ENCODE results near the gene AMN.

AMN gene

DNA sequence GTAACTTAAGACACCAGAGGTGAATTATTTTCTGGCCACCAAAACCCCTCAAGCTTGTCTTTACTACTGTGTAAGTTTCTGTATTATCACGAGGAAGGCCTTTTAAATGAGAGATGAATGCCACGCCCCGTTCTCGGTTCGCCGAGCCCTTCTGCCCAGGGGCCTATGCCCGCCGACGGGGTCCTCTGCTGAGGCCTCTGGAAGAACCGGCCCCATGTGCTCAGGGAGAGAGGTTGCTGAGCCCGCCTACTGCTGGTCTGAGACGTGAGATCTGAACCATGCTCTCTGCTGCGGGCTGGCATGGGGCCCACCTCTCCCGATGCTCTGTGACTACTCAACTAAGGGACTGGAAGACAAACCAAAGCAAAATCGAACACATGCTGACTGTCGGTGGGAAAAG lies 21.0 kb downstream of the AMN start:
- in situ Hi-C loops (cut with HindIII; ENCODE audit: low sequenced_read_pairs): loop anchor here (5.0 kb wide), 1 partner anchor 34 kb away; no protein-coding TSS in a partner anchor

DNA sequence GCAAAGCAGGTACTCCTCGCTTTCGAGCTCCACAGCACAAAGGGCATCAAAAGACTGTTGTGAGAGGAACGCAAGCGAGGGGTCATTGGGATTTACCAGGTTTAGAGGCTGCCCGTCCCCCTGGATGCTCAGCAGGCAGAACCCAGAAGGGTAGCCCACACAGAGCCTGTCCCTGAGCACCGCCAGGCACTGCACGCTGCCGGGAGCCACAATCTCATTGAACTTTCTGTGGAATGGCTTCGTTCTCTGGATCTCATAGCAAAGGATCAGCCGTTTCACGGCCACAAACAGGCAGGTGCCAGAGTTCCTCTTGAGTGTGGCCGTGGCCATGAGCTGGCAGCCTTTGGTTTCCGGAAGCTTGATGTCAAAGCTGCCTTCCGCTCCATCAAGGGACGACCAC lies 21.5 kb downstream of the AMN start:
- in situ Hi-C loops (cut with HindIII; ENCODE audit: low sequenced_read_pairs): loop anchor here (5.0 kb wide), 1 partner anchor 33 kb away; no protein-coding TSS in a partner anchor

DNA sequence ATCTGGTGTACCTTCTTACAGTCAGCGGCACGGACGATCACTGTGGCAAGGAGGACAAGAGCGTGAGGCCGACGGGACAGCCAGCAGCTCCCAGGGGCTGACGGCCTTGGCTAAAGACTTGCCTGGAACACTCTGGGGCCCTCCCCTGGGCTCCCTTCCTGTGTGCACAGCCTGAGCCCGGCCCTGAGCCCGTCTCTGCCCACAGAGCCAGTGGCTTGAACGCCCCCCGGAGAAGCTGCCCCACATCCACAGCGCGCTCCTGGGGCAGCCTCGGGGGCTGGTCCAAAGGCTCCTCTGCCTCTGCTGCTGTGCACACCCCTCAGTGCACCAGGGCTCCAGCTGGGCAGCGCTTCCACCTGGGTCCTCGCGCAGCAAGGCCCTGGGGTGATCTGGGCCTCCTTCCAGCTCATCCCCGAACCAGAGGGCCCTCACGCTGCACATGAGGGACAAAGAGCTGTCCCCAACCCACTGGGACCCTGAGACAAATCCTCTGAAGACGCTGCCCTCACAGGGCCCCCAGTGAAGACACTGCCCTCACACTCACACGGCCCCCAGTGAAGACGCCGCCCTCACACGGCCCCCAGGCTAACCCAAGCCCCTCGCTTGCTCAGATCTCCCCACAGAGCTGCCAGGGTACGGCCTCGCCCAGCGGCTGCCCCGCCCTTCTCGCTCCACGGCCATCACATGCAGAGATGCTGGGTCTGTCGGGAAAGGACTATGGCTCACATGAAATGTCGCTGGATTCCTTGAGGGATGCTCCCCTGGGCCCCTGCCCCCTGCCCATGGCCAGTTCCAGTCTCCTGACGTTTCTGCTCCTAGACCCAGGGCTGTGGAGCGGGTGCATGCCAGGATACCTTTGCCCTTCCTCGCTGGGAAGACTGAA lies 22.2 kb downstream of the AMN start:
- in situ Hi-C loops (cut with HindIII; ENCODE audit: low sequenced_read_pairs): loop anchor here (5.0 kb wide), 1 partner anchor 33 kb away; no protein-coding TSS in a partner anchor

DNA sequence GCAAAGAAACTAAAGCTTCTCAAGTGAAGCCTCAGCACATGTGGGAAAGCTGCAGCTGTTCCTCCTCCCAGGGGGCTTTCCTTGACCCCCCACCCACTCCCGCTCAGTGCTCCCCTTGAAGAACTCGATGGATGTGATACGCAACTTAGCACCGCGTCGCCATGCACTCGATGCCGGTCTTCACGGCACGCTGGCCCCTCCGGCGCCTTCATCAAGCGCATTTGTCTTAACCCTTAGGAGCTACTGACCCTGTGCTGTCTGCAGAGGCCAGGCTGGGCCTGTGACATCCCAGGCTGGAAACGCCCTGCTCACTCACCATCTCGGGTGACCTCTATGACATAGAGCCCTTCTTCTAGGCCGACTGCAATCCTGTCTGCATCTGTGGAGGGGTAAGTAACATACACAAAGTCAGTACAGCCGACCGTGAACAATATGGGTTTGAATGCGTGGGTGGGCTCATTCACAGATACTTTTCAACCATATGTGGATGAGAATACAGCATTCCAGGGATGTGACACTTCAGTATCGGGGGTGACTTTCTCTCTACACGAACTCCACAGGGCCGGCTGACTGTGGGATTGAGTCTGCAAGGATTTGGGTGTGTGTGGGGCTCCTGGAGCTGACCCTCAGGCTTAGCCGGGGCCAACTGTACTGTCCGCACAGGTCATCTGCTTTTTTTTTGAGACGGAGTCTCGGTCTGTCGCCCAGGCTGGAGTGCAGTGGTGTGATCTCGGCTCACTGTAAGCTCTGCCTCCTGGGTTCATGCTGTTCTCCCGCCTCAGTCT lies 23.1 kb downstream of the AMN start:
- in situ Hi-C loops (cut with HindIII; ENCODE audit: low sequenced_read_pairs): no loop called here

DNA sequence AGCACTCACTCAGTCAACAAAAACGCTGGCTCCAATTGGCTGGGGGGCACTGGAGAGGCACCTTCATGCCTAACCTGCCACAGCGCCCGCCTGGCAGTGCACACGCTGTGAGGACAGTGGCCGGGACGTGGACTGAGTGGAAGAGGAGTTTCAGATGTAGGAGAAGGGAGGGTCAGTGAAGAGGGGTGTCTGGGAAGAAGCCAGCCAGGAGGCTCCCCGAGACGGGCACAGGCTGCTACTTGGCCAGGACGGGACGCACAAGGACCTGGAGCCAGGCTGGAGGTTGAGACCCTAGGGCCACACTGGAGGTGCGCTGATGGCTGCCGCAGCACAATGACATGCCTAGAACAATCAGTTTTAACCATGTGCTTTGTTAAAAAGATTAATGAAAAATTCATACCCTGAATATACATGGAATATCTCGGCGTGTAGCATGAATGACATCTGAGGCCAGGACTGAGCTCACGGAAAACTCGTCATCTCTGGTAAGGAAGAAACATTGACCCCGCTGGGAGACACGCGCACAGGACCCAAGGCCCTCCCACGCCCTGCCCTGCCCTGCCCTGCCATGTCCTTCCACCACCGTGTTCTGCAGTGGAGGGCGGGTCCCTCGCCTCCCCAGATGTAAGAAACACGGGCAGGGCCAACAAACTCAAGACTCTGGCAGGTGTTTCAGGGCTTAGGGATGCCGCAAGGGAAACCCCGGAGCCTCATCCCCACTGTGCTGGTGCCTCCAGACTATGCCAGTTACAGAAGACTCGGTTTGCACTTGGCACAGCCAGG lies 25.0 kb downstream of the AMN start:
- in situ Hi-C loops (cut with HindIII; ENCODE audit: low sequenced_read_pairs): no loop called here

DNA sequence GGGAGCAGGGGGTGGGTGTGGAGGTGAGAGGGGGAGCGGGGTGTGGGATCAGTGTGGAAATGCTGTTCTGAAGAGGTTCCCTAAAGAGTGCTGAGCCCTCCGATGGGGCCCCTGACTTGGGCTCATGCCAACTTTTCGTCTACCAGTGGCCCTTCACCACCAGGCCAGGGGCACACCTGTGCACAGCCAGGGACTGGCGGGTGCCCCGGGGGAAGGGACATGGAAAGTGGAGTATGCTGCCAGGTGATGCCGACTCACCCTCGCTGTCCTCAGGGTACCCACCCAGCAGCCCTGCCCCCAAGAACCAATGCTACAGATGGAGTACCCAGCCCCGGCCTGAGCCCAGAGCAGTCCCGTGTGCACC lies 26.2 kb downstream of the AMN start:
- in situ Hi-C loops (cut with HindIII; ENCODE audit: low sequenced_read_pairs): no loop called here

DNA sequence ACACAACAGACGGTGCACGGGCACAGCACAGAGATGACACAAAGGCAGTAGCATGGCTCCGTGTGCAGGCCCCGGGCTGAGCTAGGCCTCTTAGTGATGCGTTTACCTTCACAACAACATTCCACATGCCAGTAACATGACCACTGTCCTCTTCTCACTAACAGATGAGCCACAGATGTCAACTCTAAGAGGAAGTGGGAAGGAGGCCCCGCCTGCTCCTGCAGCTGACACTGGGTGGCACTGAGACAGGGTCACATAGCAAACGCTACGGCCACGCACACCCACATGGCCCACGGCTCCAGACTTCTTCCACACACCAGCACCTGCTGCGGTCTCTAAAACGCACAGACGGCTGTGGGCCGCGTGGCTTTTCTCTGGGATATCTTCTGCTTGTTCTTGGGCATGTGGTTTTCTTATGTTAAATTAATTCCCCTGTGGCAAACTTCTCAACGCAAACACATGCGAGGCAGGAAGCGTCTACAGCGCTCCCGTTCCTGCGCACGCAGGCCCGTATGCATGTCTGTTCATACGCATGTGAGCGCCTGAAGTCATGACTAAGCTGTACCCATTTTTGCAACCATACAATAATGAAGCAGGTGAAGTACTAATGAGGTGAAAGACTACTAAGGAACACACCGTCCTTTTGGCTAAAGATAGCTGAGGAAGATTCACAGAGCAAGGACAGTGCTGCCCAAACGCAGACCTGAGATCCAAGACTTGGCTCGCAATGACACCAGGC lies 26.8 kb downstream of the AMN start:
- in situ Hi-C loops (cut with HindIII; ENCODE audit: low sequenced_read_pairs): no loop called here

DNA sequence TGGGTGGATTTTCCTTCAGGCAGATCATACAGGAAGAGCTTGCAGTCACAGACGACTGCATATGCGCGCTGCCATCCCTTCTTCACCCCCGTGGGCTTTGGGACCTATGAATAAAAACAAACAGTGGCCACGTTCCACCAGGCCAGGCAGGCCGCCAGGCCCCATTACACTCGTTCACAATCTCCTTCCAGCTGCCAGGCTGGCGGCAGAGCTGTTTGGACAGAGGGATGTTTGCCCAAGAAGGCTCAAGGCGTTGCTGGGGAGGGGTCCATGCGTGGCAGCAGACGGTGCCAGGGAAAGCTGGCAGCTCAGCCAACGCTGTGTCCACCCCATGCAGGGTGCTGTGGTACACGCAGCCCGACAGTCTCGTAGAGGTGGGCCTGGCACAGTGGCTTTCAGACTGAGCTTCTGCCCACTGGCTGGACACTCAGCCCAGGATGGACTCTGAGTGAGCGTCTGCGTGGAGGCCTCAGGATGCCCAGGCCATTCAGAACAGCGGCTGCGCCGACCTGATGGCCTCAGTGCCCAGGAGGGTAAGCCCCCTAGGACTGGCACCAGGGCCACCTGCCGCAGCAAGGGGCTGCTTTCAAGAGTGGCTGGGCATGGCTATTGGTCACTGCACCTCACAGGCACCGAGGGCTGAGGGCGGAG lies 27.5 kb downstream of the AMN start:
- in situ Hi-C loops (cut with HindIII; ENCODE audit: low sequenced_read_pairs): no loop called here

DNA sequence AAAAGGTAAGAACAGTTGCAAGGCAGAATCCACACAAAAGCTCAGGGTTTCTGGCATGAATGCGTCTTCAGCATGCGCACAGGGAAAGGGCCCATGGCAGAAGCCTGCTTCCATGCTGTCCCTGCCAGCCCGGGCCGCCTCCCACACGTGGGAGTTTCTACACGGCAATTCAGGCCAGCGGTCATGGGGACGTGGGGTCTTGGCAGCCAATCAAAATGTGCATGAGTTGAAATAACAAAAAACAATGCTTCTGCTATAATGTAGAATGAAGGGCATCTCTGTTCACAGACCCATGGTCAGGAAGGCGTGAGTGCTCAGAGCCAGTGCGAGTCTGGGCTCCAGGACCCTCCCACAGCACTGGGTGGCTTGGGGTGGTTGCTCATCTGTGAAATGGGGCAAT lies 28.6 kb downstream of the AMN start:
- in situ Hi-C loops (cut with HindIII; ENCODE audit: low sequenced_read_pairs): no loop called here

DNA sequence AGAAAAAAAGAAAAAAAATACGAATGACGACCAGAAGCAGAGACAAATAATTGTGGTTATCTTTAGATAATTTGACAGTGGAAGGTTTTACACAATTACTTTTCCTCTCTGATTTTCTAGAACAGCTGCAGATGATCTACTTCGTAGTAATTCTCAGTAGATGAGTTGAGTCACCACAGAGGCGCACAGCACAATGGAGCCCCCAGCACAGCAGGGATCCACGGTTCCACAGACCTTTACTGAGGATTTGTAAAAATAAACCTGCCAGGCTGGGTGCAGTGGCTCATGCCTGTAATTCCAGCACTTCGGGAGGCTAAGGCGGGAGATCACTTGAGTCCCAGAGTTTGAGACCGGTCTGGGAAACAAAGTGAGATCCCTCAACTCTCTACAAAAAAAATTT lies 29.3 kb downstream of the AMN start:
- in situ Hi-C loops (cut with HindIII; ENCODE audit: low sequenced_read_pairs): no loop called here

DNA sequence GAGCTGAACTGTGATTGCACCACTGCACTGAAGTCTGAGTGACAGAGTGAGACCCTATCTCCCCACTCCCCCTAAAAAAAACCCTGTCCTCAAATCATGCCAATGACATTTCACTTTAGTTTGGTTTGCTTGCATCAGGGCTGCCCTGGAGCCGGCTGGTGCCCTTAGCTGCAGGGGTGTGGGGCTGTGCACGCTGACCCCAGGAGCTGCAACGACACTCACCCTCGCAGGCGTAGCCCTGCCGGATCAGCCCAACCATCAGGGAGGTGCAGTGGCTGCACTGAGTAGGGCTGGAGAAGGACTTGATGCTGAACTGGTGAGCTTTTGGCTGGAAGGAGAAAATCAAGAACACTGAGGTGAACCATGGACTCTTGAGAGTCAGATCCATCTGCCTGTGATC lies 29.8 kb downstream of the AMN start:
- in situ Hi-C loops (cut with HindIII; ENCODE audit: low sequenced_read_pairs): no loop called here

DNA sequence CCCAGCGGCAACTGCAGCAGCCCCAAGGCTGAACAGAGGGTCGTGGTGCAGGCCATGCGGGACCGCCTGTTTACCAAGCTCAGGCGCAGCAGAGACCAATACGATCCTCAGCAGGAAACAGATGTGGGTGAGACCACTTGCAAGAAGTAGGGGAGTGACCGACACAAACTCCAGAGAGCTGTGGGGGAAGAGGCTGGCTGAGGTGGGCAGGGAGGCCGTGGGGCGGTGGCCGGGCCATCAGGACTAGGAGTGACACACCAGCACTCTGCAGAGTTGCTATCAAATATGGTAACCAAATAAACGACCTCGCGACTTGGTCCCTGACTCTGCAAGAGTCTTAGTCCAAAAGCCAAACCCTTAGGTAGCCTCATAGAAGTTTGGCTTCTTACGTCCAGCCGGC lies 30.6 kb downstream of the AMN start:
- in situ Hi-C loops (cut with HindIII; ENCODE audit: low sequenced_read_pairs): no loop called here

DNA sequence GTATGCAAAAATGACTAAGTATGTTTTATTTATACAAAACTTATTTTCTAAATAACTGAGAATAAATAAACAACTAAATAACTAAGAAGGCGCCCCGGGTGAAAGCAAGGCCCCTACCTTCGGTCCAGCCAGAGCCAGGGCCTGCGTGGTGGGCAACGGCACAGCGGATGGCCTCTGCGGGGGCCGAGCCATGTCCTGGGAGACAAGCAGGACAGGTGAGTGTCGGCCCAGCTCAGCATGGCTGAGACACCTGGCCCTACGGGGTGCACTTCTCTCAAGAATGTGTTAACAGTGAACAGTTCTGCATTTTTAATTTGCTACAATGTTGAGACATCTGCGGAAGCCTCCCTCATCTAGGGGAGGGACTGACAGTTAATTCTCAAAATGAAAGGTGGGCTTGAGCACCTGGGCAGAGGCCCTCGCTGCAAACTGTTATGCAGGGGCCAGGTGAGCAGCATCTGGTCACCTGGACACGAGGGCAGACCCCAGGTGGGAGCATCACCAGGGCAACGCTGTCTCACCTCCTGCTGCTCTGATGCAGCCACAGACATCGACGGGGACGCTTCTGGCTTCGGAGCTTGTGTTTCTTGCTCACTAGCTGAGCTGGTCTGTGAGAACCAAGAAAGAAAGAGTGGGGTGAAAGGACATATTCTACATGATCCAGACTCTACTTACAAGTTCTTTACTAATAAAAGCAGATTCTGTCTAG lies 31.8 kb downstream of the AMN start:
- in situ Hi-C loops (cut with HindIII; ENCODE audit: low sequenced_read_pairs): no loop called here

DNA sequence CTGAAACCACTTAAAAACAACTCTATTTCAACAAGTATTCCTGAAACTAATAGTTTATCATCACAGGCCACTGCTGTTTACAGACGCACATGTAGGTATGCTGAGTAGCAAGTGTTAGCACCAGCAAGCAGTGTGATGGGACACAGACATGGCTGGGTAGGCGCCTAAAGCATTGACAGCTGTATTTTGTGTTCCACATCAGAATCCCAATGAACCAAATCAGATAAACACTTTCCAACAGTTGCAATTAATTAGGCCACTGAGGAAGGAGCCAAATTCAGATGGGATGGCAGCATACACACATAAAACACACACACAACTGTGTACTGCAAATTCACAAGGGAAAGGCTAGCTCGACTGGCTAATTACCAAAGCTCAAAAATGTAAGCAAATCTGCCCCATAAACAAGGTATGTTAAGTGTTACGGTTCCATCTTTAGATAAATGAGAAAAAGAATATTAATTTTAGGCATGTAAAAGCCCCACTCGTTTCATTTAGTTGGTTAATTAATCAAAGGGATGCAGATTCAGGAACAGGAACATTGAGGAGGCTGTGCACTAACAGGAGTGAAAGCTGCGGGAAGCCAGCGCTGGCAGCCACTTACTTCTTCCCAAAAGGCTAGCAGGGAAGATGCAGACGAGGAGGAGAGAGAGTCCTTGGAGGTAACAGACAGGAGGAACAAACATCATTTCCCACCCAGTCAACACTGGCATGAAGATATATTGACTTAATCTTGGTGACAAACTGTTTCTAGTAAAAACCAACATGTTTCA lies 33.4 kb downstream of the AMN start:
- in situ Hi-C loops (cut with HindIII; ENCODE audit: low sequenced_read_pairs): no loop called here

DNA sequence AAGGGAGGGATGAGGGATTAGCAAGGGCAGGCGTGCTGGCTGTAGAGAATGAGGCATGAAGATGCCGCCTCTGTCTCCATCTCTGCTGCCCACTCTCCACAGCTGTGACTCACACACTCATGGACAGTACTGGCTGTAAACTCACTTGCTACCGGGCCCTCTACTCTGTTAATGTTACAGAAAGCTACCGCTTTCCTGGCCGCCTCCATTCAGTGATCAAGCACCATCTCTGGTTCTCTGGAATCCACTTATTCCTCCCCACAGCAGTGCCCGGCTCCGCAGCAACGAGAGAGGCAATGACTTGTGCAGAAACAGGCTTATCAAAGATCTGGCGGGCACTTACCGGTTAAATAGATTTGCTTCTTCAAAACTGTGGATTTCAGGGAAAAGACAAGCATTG lies 34.8 kb downstream of the AMN start:
- in situ Hi-C loops (cut with HindIII; ENCODE audit: low sequenced_read_pairs): no loop called here

DNA sequence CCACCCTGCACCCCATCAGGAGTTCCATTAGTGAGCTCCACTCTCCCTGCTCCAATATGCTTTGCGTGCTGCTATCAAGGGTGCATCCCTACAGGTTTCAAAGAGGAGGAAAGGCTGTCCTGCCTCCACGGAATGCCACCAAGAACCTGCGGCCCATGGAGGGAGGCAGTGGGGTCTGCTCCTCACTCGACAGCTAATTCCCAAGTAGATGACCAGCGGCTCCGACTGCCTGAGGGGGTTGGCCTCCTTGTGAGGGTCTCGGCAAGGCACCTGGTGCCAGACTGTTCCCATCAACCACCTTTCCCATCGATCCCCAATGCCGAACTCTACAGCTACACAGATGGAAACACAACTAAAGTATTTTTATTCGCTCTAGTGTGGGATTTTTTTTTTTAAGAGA lies 36.0 kb downstream of the AMN start:
- in situ Hi-C loops (cut with HindIII; ENCODE audit: low sequenced_read_pairs): no loop called here

DNA sequence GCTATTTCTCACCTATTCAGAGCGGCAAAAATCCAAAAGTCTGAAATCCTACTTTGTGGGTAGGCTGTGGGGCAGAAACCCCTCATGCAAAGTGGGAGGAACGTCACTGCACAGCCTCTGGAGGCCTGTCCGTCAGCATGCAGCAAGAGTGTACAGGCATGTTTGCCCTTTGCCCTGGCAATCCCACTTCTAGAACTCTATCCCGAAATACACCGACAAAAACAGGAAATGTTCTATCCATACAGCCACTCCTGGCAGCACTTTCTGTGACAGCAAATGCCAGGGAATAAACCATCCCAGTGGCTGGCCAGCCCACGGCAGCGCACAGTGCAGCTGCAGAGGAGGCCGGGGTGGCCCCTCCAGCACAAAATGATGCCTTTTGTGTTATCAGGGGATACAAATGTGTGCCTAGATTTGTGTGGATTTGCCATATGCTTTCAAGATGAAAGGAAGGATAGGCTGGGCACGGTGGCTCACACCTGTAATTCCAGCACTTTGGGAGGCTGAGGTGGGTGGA lies 39.7 kb downstream of the AMN start:
- in situ Hi-C loops (cut with HindIII; ENCODE audit: low sequenced_read_pairs): no loop called here

DNA sequence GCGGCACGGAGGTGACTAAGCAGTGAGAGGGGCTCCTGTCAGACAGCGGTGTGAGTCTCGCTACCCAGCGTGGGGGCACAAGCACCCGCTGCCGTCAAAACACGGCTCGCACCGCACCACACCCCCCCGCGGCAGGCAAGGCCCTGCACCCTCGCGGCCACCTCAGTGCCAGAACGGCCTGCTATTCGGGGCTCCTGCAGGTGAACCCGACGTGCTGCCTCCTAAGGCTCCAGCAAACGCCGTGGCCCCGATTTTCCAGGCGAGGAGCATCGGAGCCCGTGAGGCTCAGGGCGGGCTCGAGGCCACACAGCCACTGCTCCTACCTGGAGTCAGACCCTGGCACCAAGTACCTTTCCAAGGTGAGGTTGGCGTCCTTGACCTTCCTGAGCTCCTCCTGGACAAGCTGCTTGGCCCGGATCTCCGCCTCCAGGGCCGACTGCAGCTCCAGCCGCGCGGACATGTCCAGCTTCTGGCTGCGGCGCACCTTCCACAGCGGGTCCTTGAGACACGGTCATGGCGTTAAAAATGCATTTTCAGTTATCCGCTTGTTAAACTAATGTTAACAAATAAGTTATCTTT lies 41.8 kb downstream of the AMN start:
- in situ Hi-C loops (cut with HindIII; ENCODE audit: low sequenced_read_pairs): no loop called here
